Prostate gland (tissue), 2 donors: ENCODE results near the gene CCDC85B.

Source experiments
- CTCF ChIP-seq, 4 experiments: fragments of 200-600 bp in 2 of 4; fragments of 450-650 bp in 2 of 4; sonication (generic) in 2 of 4; IDR thresholded peaks; 1 replicate in 3 of 4; 2 replicates in 1 of 4; pipeline ENCODE4 v1.5.1; 2016 to 2019; ENCODE audit warnings: antibody characterized with exemption in 4 of 4, mild to moderate bottlenecking in 2 of 4, moderate library complexity in 2 of 4
- POLR2A ChIP-seq: fragments of 450-650 bp; IDR thresholded peaks from one replicate; pipeline ENCODE4 v1.6.1; 2016; ENCODE audit warnings: antibody characterized with exemption, mild to moderate bottlenecking

- TF ChIP-seq CTCF (IDR thresholded peaks at IDR 0.05) (no peak), POLR2A (no peak)
Measured at GRCh38 chr11:65907878-65908277, 17.4 kb downstream of the CCDC85B start.
